Spinal cord (tissue), 10 donors: ENCODE measurements around the gene PHKG2. TPM values are rescaled to one million over a fixed set of nuclear protein-coding genes. Genes with fewer than 3 reads are reported as not detected.

Source experiments
- DNase-seq, 6 donors: peaks; one replicate each; pipeline versions ENCODE4 v3.0.0 to v3.0.0-alpha.2; 2013 to 2015; ENCODE audit warnings: low spot score in 6 of 6, low read depth in 4 of 6
- H3K27ac ChIP-seq: one replicate; pipeline ENCODE4 v1.5.1; 2013; ENCODE audit warnings: low read depth, low read length, control low read depth
- H3K27me3 ChIP-seq: one replicate; pipeline ENCODE4 v1.6.1; 2013; ENCODE audit warnings: low read length; ENCODE audit not compliant: control insufficient read depth, insufficient read depth
- H3K36me3 ChIP-seq: one replicate; pipeline ENCODE4 v1.6.1; 2013; ENCODE audit warnings: low read length; ENCODE audit not compliant: control insufficient read depth, insufficient read depth
- H3K4me1 ChIP-seq: one replicate; pipeline ENCODE4 v1.6.1; 2013; ENCODE audit warnings: low read length; ENCODE audit not compliant: control insufficient read depth, insufficient read depth
- H3K4me3 ChIP-seq: one replicate; pipeline ENCODE4 v1.5.1; 2013; ENCODE audit warnings: low read depth, low read length, control low read depth
- H3K9me3 ChIP-seq: one replicate; pipeline ENCODE4 v1.6.1; 2013; ENCODE audit warnings: low read length; ENCODE audit not compliant: control insufficient read depth, insufficient read depth
- WGBS: methylation state at CpG from one replicate; pipeline ENCODE4 v1.1.5; 2013; ENCODE audit warnings: missing lambda C conversion rate; ENCODE audit not compliant: insufficient coverage; 5-methylcytosine and 5-hydroxymethylcytosine counted together
- polyA plus RNA-seq, 2 donors: library from polyadenylated mRNA; unstranded; fragments of 120-200 nt; gene quantifications; one replicate each; pipeline ENCODE4 v1.2.1, GENCODE V29; 2013; ENCODE audit not compliant: insufficient read length in 2 of 2
- small RNA-seq: library from RNA; depleted of rRNA; stranded (forward); fragments of <200 nt; gene quantifications from one replicate; pipeline ENCODE3, GENCODE V24; 2014; ENCODE audit warnings: low replicate concordance
- total RNA-seq, 2 donors: library from RNA; depleted of rRNA in 1 of 2; stranded (reverse); fragments of 120-200 nt in 1 of 2; fragments of >200 nt in 1 of 2; gene quantifications; one replicate each; pipeline versions ENCODE4 v1.2.3 to v1.2.4, GENCODE V29; 2013 to 2014
- donor health status: healthy.

The PHKG2 gene
- total and polyA plus RNA-seq, 4 donors, result 16.2 to 53.9 (median 32.8) TPM

- peak overlapping the region; percentile 97 for H3K4me3 ChIP-seq
- peak overlapping the region; percentile 93 for H3K27ac ChIP-seq
- 53% methylated on average over 5 of the region's 11 CpGs for WGBS
- DNase-seq, result peak in 1 of 6 donors; percentile 6
- no peaks in the 10 kb centered on the region for H3K27me3 ChIP-seq
- no peaks in the 10 kb centered on the region for H3K9me3 ChIP-seq
- H3K36me3 ChIP-seq, result peaks cover 25% of the 10 kb centered on the region
- peaks cover 28% of the 10 kb centered on the region for H3K4me1 ChIP-seq
Measured at GRCh38 chr16:30787613-30788378, 39.6 kb downstream of the PHKG2 start.

DNA sequence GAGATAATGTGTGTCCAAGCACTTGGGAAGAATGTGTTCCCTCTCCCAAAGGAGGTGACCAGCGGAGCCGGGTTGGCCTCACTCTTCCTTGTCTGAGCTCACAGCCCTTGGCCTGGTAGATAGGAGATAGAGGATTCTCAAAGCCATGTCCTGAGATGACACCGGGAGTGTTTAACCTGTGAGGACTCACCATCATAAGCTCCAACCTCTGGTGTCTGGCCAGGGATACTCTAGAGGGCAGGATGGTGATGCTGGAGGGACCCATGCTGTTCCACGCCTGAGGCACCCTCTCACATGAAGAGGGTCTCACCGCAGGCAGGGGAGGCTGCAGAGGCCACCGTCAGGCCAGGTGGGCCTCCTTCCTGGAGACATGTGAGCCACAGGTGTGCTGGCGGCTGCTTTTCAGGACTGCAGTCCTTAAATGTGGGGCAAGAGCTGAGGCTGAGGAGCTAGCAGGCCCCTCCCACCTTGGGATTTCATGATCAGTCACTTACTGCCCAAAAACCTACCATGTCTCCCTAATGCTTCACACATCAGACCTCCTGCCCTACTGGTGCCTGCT lies 45.4 kb downstream of the PHKG2 start:
- Histone ChIP-seq H3K4me1 (no peaks in the 10 kb centered on the region), H3K27me3 (no peaks in the 10 kb centered on the region), H3K9me3 (no peaks in the 10 kb centered on the region), H3K36me3 (no peaks in the 10 kb centered on the region), H3K4me3 (no peak overlapping the region), H3K27ac (no peak overlapping the region)
- WGBS, result 70% methylated on average over 4 of the region's 7 CpGs
- DNase-seq, result no peak

DNA sequence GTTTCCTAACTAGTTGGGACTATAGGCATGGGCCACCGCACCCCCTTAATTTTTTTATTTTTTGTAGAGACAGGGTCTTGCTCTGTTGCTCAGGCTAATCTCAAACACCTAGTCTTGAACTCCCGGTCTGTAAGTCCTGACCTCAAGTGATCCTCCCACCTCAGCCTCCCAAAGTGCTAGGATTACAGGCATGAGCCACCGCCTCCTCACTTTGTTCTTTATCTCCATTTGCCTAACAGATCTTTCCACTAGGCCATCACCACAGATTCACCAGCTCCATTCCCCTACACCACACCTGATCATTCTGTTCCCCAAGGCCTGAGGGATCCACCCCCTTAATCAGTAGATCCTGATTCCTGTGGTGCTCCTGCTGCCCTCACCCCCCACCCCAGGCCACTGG lies 46.4 kb downstream of the PHKG2 start:
- WGBS, result 81% methylated on average over 2 of the region's 3 CpGs
- no peak for DNase-seq

GRCh38 chr16:30797670-30798309 lies 49.6 kb downstream of the PHKG2 start:
- Histone ChIP-seq H3K36me3 (no peaks in the 10 kb centered on the region), H3K27ac (no peak overlapping the region), H3K4me1 (no peaks in the 10 kb centered on the region), H3K27me3 (no peaks in the 10 kb centered on the region), H3K9me3 (no peaks in the 10 kb centered on the region), H3K4me3 (no peak overlapping the region)
- no peak for DNase-seq
- 70% methylated on average over 4 of the region's 8 CpGs for WGBS

More for the DNA sequence above, 46.4 kb downstream of the PHKG2 start:
- H3K27ac ChIP-seq, result no peak overlapping the region
- no peaks in the 10 kb centered on the region for H3K27me3 ChIP-seq
- no peaks in the 10 kb centered on the region for H3K4me1 ChIP-seq
- H3K36me3 ChIP-seq, result no peaks in the 10 kb centered on the region
- no peak overlapping the region for H3K4me3 ChIP-seq
- H3K9me3 ChIP-seq, result no peaks in the 10 kb centered on the region

Small RNA genes within 50 kb of the gene (small RNA-seq; reads per million reads assigned to genes)
- not detected for gene RNU6-1043P
- 1.6 reads per million, percentile 87 among the genes with 10 or more reads in this experiment for gene SNORA30

Other genes starting within 250 kb of the PHKG2 start
- 10 to 100 TPM; 11.2 to 37.4 TPM for gene ZNF768, start 221.9 kb upstream of the PHKG2 start, total RNA-seq
- 10 to 100 TPM; 54.3 to 55.7 TPM for gene ZNF768, start 221.9 kb upstream of the PHKG2 start, polyA plus RNA-seq
- gene ZNF747, start 213.6 kb upstream of the PHKG2 start, total RNA-seq, result 10 to 100 TPM in 1 of 2 donors, 1 to 10 TPM in 1; 8.8 to 13.1 TPM
- gene ZNF747, start 213.6 kb upstream of the PHKG2 start, polyA plus RNA-seq, result 10 to 100 TPM in 1 of 2 donors, 1 to 10 TPM in 1; 9.2 to 10.6 TPM
- gene ZNF764, start 190.1 kb upstream of the PHKG2 start, total RNA-seq, result 10 to 100 TPM in 1 of 2 donors, 1 to 10 TPM in 1; 5.6 to 10.7 TPM
- 10 to 100 TPM in 1 of 2 donors, 1 to 10 TPM in 1; 9.7 to 15.5 TPM for gene ZNF764, start 190.1 kb upstream of the PHKG2 start, polyA plus RNA-seq
- 10 to 100 TPM in 1 of 2 donors, 1 to 10 TPM in 1; 4.5 to 21.3 TPM for gene ZNF688, start 176.7 kb upstream of the PHKG2 start, total RNA-seq
- 10 to 100 TPM; 20.4 to 23.0 TPM for gene ZNF688, start 176.7 kb upstream of the PHKG2 start, polyA plus RNA-seq
- gene ZNF785, start 162.7 kb upstream of the PHKG2 start, total RNA-seq, result 10 to 100 TPM; 12.5 to 18.2 TPM
- gene ZNF785, start 162.7 kb upstream of the PHKG2 start, polyA plus RNA-seq, result 10 to 100 TPM; 20.8 to 37.7 TPM
- gene ZNF689, start 138.0 kb upstream of the PHKG2 start, total RNA-seq, result 10 to 100 TPM in 1 of 2 donors, 1 to 10 TPM in 1; 6.5 to 10.0 TPM
- gene ZNF689, start 138.0 kb upstream of the PHKG2 start, polyA plus RNA-seq, result 10 to 100 TPM; 15.1 to 15.7 TPM
- gene PRR14, start 97.5 kb upstream of the PHKG2 start, total RNA-seq, result 10 to 100 TPM in 1 of 2 donors, 1 to 10 TPM in 1; 6.3 to 19.8 TPM
- 10 to 100 TPM; 60.2 to 65.1 TPM for gene PRR14, start 97.5 kb upstream of the PHKG2 start, polyA plus RNA-seq
- 10 to 100 TPM; 11.5 to 26.8 TPM for gene FBRS, start 90.0 kb upstream of the PHKG2 start, total RNA-seq
- gene FBRS, start 90.0 kb upstream of the PHKG2 start, polyA plus RNA-seq, result 10 to 100 TPM; 65.3 to 69.0 TPM
- gene SRCAP, start 49.3 kb upstream of the PHKG2 start, total RNA-seq, result 10 to 100 TPM; 15.2 to 19.6 TPM
- 10 to 100 TPM; 47.2 to 48.6 TPM for gene SRCAP, start 49.3 kb upstream of the PHKG2 start, polyA plus RNA-seq
- 10 to 100 TPM in 1 of 2 donors, 1 to 10 TPM in 1; 3.3 to 11.2 TPM for gene CFAP119, start 13.6 kb downstream of the PHKG2 start, total RNA-seq
- gene CFAP119, start 13.6 kb downstream of the PHKG2 start, polyA plus RNA-seq, result 10 to 100 TPM; 16.0 to 19.1 TPM
- 100 to 1,000 TPM in 1 of 2 donors, 10 to 100 TPM in 1; 70.7 to 101 TPM for gene RNF40, start 13.9 kb downstream of the PHKG2 start, total RNA-seq
- 100 to 1,000 TPM; 128 to 132 TPM for gene RNF40, start 13.9 kb downstream of the PHKG2 start, polyA plus RNA-seq
- 10 to 100 TPM in 1 of 2 donors, 1 to 10 TPM in 1; 7.8 to 24.2 TPM for gene ZNF629, start 38.8 kb downstream of the PHKG2 start, total RNA-seq
- 10 to 100 TPM; 26.5 to 27.4 TPM for gene ZNF629, start 38.8 kb downstream of the PHKG2 start, polyA plus RNA-seq
- gene BCL7C, start 145.7 kb downstream of the PHKG2 start, total RNA-seq, result 10 to 100 TPM; 27.0 to 71.7 TPM
- gene BCL7C, start 145.7 kb downstream of the PHKG2 start, polyA plus RNA-seq, result 10 to 100 TPM; 39.7 to 48.2 TPM
- gene CTF1, start 148.2 kb downstream of the PHKG2 start, total RNA-seq, result 1 to 10 TPM in 1 of 2 donors, under 1 TPM in 1; 0.79 to 2.1 TPM
- 1 to 10 TPM; 4.0 to 6.1 TPM for gene CTF1, start 148.2 kb downstream of the PHKG2 start, polyA plus RNA-seq
- gene FBXL19, start 175.1 kb downstream of the PHKG2 start, total RNA-seq, result 10 to 100 TPM; 15.8 to 23.9 TPM
- gene FBXL19, start 175.1 kb downstream of the PHKG2 start, polyA plus RNA-seq, result 10 to 100 TPM; 86.4 to 90.1 TPM
- gene ORAI3, start 200.6 kb downstream of the PHKG2 start, total RNA-seq, result 10 to 100 TPM; 10.4 to 28.0 TPM
- 10 to 100 TPM; 13.9 to 15.5 TPM for gene ORAI3, start 200.6 kb downstream of the PHKG2 start, polyA plus RNA-seq
- gene SETD1A, start 209.3 kb downstream of the PHKG2 start, total RNA-seq, result 1 to 10 TPM; 2.3 to 5.0 TPM
- 10 to 100 TPM; 16.7 to 17.4 TPM for gene SETD1A, start 209.3 kb downstream of the PHKG2 start, polyA plus RNA-seq
- gene HSD3B7, start 236.8 kb downstream of the PHKG2 start, total RNA-seq, result 10 to 100 TPM in 1 of 2 donors, 1 to 10 TPM in 1; 9.2 to 14.7 TPM
- 1 to 10 TPM; 5.7 to 7.6 TPM for gene HSD3B7, start 236.8 kb downstream of the PHKG2 start, polyA plus RNA-seq